ENCODE measurements around the gene GVQW3.

Gene GVQW3

DNA sequence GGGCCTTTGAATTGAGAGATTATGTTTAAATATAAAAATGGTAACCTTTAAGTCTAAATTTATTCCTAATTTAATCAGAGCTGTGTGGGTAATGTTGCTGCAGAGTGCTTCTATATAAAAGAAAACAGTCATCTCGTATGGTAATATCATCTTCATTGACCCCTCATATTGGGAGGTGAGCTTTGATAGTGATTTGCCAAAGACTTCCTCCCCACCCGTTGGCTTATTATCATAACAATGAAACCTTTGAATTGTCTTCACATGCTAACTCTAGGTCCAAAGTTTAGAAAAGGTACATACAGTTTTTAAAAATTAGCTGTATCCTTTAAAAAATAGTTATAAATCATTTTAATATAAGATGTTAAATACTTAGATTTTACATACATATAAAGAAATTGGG lies 67.4 kb downstream of the GVQW3 start:
- DNase-seq, result no peak

DNA sequence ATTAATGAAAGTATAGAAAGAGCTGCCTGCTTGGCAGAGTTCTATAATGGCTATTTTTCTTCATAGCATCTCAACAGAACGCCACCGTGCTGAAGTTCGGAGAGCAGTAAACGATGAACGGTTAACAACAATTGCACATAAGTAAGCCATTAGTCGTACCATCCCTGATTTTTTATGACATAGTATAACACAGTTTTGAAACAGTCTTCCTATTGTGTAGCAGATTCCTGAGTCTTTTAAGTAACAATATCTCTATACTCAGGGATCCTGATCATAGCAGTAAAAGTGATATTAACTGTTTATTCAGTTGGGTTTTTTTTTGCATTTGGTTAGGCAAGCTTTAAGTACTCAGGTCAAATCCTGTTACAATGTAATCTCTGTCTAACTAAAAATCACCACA lies 72.1 kb downstream of the GVQW3 start:
- no peak for DNase-seq

DNA sequence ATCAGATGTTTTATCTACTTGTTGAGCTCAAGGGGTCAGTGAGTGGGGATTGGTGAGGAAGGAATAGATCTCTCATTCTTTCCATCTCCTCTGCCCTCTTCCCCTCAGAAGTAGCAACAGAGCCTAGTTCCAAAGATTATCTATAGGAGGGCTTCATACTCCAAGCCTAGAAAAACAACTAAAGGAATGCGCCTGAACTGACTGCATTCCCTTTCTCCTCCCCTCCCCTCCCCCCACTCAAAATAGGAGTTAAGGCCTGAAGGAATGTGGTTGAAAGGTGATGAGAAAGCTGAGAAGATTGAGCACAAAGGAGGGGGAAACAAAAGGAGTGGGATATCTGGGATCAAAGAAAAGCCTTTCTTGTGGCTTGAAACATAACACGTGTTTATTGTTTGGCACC lies 74.2 kb downstream of the GVQW3 start:
- no peak for DNase-seq

DNA sequence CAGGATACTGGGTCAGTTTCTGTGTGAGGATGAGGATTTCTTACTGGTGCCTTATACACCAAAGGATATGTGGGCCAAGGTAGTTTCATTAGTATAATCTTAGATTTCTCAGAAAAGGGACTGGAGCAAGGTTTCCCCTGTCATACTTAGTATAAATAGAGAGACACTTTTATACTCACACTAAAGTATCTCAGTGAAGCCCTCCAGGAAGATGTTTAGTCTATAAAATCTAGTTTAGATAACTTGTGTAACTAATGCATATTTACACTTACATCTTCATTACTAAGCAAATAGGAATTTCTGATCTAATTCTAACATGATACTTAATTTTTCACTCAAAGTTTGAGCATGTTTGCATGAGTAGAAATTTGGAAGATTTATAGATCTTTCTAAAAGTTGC lies 74.8 kb downstream of the GVQW3 start:
- DNase-seq, result no peak

DNA sequence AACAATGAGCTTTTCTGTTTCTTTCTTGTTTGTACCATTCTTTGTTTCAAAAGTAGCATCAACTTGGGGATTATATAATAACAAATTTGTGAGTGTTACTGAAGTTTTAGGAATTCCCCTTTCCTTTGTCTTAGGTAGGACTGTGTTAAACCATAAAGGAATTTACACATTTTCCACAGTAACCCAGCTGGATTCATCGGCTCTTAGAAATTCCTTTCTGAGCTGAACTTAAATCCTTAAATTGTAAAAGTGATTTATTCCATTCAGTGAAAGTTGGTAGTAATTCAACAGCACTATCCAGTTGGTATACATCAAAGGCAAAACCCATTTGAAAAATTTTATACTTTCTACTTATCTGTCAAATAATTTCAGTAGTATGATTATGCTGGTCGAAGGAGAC lies 75.4 kb downstream of the GVQW3 start:
- DNase-seq, result no peak

All from SHP77 treated with DMSO at 0.1 percent for 48 hours (cell line).